ENCODE data around the gene COX4I1. TPM values are rescaled to one million over a fixed set of nuclear protein-coding genes. Genes with fewer than 3 reads are reported as not detected.
"Not testable (repeated sequence)": the region's sequence is repeated elsewhere in the genome, so short reads cannot be mapped to it uniquely, and the experiment has no call there.

COX4I1 gene
- total RNA-seq, 1 experiment from 2014 or later, result 506 TPM

GRCh38 chr16:85816159-85816558 is 16.7 kb downstream of the COX4I1 start:
- Histone ChIP-seq H2BK120ac (ENCODE audit: low read depth, low read length, poor library complexity, severe bottlenecking) (no peak overlapping the region), H2AK5ac (ENCODE audit: insufficient read length, low read length) (no peak overlapping the region), H2BK12ac (ENCODE audit: insufficient read length, low read depth, low read length) (no peak overlapping the region), H3K9ac (ENCODE audit: extremely low read depth, insufficient read length, low read length) (no peak overlapping the region), H3K4ac (ENCODE audit: low read depth, low read length) (no peak overlapping the region), H4K91ac (ENCODE audit: insufficient read length, low read depth, low read length) (no peak overlapping the region), H3K23ac (ENCODE audit: insufficient read length, low read depth, low read length) (no peak overlapping the region), H3K4me1 (ENCODE audit: insufficient read depth, low read length) (no peaks in the 10 kb centered on the region), H3K56ac (ENCODE audit: insufficient read length, low read depth, low read length) (no peak overlapping the region), H2BK5ac (ENCODE audit: insufficient read length, low read length) (no peak overlapping the region), H3K27ac (ENCODE audit: insufficient read length, low read depth, low read length) (no peak overlapping the region), H2AFZ (ENCODE audit: low read length) (no peak overlapping the region), H3K79me2 (ENCODE audit: insufficient read depth, low read length) (no peaks in the 10 kb centered on the region; the same call in 1 of the 2 replicates), H3K79me1 (ENCODE audit: insufficient read depth, low read depth, low read length, poor library complexity, severe bottlenecking) (no peaks in the 10 kb centered on the region), H3K18ac (ENCODE audit: insufficient read length, low read depth, low read length) (no peak overlapping the region), H3K14ac (ENCODE audit: insufficient read depth, low read length) (no peak overlapping the region), H4K20me1 (ENCODE audit: control insufficient read depth, insufficient read depth, insufficient read length) (no peaks in the 10 kb centered on the region), H4K8ac (replicated peaks; ENCODE audit: insufficient read length, low read depth, low read length) (no peak overlapping the region), H2BK20ac (ENCODE audit: low read depth, low read length, poor library complexity, severe bottlenecking) (no peak overlapping the region), H2BK15ac (ENCODE audit: low read depth, low read length) (no peak overlapping the region), H3K4me2 (ENCODE audit: insufficient read depth, insufficient read length, low read length) (no peak overlapping the region), H3K9me3 (ENCODE audit: control insufficient read depth, low read depth, low read length) (no peaks in the 10 kb centered on the region), H3K23me2 (ENCODE audit: insufficient read length, low read depth, low read length, poor library complexity, severe bottlenecking) (no peaks in the 10 kb centered on the region), H3T11ph (ENCODE audit: low read length) (no peak overlapping the region), H3K27me3 (ENCODE audit: insufficient read depth, low read length) (no peaks in the 10 kb centered on the region; the same call in 1 of the 2 replicates), H4K5ac (ENCODE audit: insufficient read length, low read depth, low read length) (no peak overlapping the region)
- Mint-ChIP-seq H3K36me3 (ENCODE audit: insufficient read depth in 1 of 3, low read depth in 3 of 3) (no peaks in the 10 kb centered on the region), H3K27me3 (ENCODE audit: low read depth) (peaks cover 45% of the 10 kb centered on the region), H3K4me3 (no peak overlapping the region), H3K4me1 (peaks cover 5 to 13% of the 10 kb centered on the region in 2 experiments), H3K9me3 (no peaks in the 10 kb centered on the region), H3K27ac (no peak overlapping the region)
- no peak for DNase-seq
- TF ChIP-seq, protein P1, sequence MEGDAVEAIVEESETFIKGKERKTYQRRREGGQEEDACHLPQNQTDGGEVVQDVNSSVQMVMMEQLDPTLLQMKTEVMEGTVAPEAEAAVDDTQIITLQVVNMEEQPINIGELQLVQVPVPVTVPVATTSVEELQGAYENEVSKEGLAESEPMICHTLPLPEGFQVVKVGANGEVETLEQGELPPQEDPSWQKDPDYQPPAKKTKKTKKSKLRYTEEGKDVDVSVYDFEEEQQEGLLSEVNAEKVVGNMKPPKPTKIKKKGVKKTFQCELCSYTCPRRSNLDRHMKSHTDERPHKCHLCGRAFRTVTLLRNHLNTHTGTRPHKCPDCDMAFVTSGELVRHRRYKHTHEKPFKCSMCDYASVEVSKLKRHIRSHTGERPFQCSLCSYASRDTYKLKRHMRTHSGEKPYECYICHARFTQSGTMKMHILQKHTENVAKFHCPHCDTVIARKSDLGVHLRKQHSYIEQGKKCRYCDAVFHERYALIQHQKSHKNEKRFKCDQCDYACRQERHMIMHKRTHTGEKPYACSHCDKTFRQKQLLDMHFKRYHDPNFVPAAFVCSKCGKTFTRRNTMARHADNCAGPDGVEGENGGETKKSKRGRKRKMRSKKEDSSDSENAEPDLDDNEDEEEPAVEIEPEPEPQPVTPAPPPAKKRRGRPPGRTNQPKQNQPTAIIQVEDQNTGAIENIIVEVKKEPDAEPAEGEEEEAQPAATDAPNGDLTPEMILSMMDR (conservative IDR thresholded peaks at IDR 0.05), result no peak
- no CpG with 5 or more reads among the region's 14 CpGs for WGBS (ENCODE audit: extremely low coverage, insufficient read length, low lambda C conversion rate)

DNA sequence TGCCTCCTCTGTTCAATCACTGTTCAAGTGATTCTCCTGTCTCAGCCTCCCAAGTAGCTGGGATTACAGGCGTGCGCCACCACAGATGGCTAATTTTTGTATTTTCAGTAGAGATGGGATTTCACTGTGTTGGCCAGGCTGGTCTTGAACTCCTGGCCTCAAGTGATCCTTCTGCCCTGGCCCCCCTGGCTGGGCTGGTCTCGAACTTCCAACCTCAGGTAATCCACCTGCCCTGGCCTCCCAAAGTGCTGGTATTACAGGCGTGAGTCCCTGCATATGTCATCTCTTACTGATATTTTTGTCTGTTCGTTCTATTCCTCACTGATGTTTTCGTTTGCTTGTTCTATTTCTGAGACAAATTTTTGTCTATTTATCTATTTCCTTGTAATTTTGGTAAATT is 17.7 kb downstream of the COX4I1 start:
- DNase-seq, H3K9me3 Mint-ChIP-seq: not testable (repeated sequence)

More for the DNA sequence above, 17.7 kb downstream of the COX4I1 start:
- H3K4me1 Mint-ChIP-seq; H2BK12ac ChIP-seq (ENCODE audit: insufficient read length, low read depth, low read length); H2AFZ ChIP-seq (ENCODE audit: low read length); H3K79me1 ChIP-seq (ENCODE audit: insufficient read depth, low read depth, low read length, poor library complexity, severe bottlenecking); H3K27ac Mint-ChIP-seq; H2BK15ac ChIP-seq (ENCODE audit: low read depth, low read length); H2BK20ac ChIP-seq (ENCODE audit: low read depth, low read length, poor library complexity, severe bottlenecking); H4K5ac ChIP-seq (ENCODE audit: insufficient read length, low read depth, low read length); H3K4me3 Mint-ChIP-seq; H3K79me2 ChIP-seq (ENCODE audit: insufficient read depth, low read length); H3K14ac ChIP-seq (ENCODE audit: insufficient read depth, low read length); H4K8ac ChIP-seq (replicated peaks; ENCODE audit: insufficient read length, low read depth, low read length); H3K9me3 ChIP-seq (ENCODE audit: control insufficient read depth, low read depth, low read length); H2AK5ac ChIP-seq (ENCODE audit: insufficient read length, low read length); H3K27ac ChIP-seq (ENCODE audit: insufficient read length, low read depth, low read length); H3K18ac ChIP-seq (ENCODE audit: insufficient read length, low read depth, low read length); H2BK5ac ChIP-seq (ENCODE audit: insufficient read length, low read length); H2BK120ac ChIP-seq (ENCODE audit: low read depth, low read length, poor library complexity, severe bottlenecking); H3K4me1 ChIP-seq (ENCODE audit: insufficient read depth, low read length); H3K9ac ChIP-seq (ENCODE audit: extremely low read depth, insufficient read length, low read length); H3K36me3 Mint-ChIP-seq (ENCODE audit: insufficient read depth in 1 of 3, low read depth in 3 of 3); H3K23ac ChIP-seq (ENCODE audit: insufficient read length, low read depth, low read length); H3K23me2 ChIP-seq (ENCODE audit: insufficient read length, low read depth, low read length, poor library complexity, severe bottlenecking); H3K4me2 ChIP-seq (ENCODE audit: insufficient read depth, insufficient read length, low read length); H3K4ac ChIP-seq (ENCODE audit: low read depth, low read length); H4K91ac ChIP-seq (ENCODE audit: insufficient read length, low read depth, low read length); H3K27me3 ChIP-seq (ENCODE audit: insufficient read depth, low read length); H3K56ac ChIP-seq (ENCODE audit: insufficient read length, low read depth, low read length); H4K20me1 ChIP-seq (ENCODE audit: control insufficient read depth, insufficient read depth, insufficient read length); H3T11ph ChIP-seq (ENCODE audit: low read length): not testable (repeated sequence)
- H3K27me3 Mint-ChIP-seq (ENCODE audit: low read depth), result peaks cover 47% of the 10 kb centered on the region
- WGBS (ENCODE audit: extremely low coverage, insufficient read length, low lambda C conversion rate), result no CpG with 5 or more reads among the region's 6 CpGs

Measured in H9 (cell line).